ENCODE measurements around the gene HOXB9.
A peak's percentile ranks its signal among the peaks of the same experiment; 100 is the strongest.

Gene HOXB9

GRCh38 chr17:48626245-48627117 lies at the start of gene HOXB9:
Gene HOXB9 (minus strand): TSS chr17:48626358. CDS start chr17:48626269, 89 bp downstream.
- DNase-seq, result no peak

GRCh38 chr17:48672340-48672739 lies 46.2 kb upstream of the HOXB9 start:
- DNase-seq, result no peak

DNA sequence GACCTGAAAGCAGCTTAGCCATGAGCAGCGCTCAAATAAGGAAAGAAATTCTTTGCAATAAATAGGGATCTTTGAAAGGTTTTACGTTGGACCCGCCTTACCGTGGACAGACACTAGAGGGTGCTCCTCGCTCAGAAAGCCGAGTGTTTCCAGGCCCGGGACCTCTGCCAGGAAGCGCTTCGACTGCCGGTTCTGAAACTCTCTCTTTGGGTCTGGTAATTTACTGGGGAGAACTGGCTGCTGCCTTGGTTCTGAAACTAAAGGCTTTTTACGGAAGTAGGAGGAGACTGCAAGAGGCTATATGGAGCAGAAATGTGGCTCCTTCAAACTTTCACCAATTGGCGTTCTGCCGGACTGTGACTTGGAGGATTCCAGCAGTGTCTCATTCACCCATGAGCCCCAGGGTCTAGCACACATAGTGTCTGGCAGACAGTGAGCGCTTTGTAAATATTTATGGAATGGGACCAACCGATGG lies 45.6 kb upstream of the HOXB9 start:
- peak; percentile 51 for DNase-seq

GRCh38 chr17:48663134-48663924 lies 37.2 kb upstream of the HOXB9 start:
- no peak for DNase-seq

- DNase-seq, result no peak
These were observed 29.8 kb upstream of the HOXB9 start for GRCh38 chr17:48655913-48656312.

GRCh38 chr17:48649741-48650140 lies 23.6 kb upstream of the HOXB9 start:
- no peak for DNase-seq

GRCh38 chr17:48647963-48648245 lies 21.7 kb upstream of the HOXB9 start:
- DNase-seq, result no peak

- no peak for DNase-seq
These were observed 21.2 kb upstream of the HOXB9 start for GRCh38 chr17:48647103-48647962.

DNA sequence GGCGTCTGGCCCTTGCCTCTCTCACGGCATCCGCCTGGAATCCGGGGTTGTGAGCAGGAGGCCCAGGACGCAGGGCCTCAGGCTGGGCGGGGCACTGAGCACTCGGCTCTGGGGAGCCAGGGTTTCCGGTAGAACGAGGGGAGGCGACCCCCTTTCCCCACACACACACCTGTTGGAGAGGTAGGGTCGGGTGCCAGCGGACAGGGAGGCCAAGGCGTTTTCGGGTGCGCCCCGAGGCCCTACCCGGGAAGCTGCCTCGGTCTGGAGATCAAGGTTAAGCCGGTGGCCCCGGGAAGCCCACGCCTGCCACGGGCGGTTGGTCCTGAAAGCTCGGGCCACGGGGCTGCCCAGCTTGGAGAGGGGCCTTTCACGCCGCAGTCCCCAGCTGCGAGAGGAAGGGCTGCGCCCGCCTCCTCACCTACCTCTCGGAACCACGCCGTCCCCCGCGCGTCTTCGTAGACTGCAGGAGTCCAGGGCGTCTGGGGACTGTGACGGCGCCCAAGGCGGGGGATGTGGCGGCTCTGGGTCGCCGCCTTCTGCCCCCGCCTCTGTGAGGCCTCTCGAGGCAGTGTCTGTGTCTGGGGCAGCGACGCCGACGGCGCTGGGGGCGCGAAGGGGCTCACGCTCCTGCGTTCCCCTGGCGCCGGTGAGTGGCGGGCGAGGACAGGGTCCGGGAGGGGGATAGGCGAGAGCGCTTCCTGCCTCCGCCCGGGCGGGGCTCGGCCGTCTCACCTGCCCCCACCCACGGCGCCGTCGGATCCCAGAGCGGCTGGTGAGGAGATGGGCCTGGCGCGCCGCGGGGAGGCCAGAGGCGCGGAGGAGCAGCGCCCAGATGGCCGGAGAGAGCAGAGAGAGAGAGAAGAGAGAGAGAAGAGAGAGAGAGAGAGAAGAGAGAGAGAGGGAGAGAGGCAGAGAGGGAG lies 20.3 kb upstream of the HOXB9 start:
- DNase-seq, result no peak

DNA sequence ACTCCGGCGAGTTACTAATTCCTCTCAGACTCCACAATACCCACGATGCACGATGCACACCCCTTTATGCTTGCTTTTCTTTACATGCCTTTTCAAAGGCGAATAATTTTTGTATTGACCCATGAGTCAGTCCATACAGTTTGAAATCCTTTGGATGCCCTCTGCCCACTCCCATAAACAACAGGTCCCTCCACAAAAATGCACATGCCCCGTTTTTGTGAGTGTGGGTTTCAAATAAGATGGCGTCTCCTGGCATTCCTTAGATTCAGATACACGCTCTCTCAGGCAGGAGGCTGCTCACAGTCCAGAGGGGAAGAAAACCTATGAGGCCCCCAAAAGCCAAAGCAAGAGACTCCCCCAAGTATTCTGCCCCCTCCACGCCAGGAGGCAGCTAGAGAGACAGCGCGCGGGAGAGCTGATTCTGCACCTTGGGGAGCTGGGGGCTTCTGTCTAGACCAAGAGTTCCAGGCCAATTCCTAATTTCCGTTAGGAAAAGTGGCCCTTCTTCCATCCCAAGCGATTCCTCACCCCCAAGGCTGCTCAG lies 19.6 kb upstream of the HOXB9 start:
- no peak for DNase-seq

GRCh38 chr17:48644910-48645557 lies 18.9 kb upstream of the HOXB9 start:
- no peak for DNase-seq

- no peak for DNase-seq
These were observed 18.0 kb upstream of the HOXB9 start for GRCh38 chr17:48644159-48644558.

DNA sequence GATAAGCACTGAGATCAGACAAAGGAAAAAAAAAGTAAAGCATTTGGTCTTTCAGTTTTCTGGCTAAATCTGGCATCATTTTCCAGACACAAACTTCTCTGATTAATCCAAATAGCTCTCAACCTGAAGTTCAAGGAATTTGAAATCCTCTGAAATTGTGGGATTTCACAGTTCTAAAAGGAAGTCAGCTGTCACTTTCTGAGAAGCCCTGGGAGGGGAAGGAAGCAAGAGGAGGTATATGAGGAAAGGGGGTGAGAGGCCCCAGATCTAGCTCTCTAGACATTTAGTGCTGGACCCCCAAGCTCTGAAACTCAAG lies 17.5 kb upstream of the HOXB9 start:
- no peak for DNase-seq

DNA sequence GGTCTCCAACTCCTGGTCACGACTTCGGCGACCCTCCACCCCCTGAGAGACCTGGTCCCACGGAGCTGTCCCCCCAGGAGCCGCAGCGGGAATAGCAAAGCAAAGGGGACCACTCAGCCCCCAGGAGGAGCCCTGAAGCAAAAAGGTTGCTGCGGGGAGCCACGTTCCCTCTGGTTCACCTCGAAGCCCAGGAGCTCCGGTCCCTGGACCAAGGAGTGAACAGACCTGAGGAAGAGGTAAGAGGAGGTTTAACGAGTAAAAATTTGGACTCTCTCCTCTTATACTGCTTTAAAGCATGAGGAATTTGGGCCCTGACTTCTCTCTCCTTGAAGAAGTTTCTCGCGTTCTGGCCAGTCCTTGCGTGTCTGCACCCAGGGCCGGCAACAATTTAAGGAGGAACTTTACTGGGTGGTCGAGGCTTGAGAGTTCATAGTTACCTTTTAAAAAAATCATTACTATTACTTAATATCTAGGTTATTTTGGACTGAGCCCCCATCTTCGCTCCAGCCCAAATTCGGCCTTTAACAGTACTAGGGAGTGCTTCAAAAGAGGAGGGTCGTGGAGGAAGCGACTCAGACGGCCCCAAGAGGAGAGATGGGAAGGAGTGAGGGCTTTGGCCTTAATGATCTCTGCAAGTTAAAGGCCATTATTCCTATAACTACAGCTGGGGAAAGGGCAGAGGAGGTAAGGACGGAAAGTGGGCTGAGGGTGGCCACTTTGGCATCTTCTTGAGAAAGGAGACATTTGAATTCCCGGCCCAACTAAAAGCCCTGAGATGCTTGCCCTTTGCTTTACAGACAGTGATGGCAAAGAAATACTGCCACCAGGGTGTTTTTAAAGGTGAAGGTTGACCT lies 16.9 kb upstream of the HOXB9 start:
- DNase-seq, result no peak

DNA sequence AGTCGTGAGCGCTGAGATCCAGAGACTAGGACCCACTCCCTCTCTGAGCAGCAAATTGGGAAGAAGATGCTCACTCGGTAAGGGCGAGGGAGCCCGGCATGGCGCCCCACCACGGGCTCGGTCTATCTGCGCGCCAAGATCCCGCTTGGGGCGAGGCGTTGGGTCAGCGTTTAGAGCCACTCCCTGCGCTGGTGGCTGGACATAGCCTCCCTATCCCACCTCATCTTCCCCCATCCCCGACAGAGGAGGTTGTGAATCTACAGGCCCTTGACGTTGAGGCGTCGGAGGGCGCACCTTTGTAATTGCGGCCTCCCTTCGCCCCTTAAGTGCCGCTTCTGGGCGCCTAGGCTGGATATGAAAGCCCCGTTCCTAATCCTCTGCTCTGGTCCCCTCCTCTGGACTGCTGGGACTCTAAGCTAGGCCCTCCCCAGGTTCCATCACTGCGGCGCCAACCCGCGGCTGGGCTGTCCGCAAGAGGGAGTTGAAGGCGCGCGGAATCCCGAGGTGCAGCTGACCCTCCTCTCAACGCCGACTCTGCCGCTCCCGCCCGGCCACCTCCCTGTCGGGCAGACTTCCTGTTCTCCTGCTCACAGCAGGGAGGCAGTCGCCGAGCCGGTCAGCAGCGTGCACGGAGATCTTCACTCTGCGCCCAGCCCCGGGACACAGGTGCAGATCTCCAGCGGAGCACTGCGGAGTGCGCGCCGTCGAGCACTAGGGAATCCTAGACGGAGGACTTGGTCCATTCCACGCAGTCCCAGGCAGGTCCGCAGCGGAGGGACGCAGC lies 16.1 kb upstream of the HOXB9 start:
- DNase-seq, result no peak

- DNase-seq, result no peak
These were observed 15.4 kb upstream of the HOXB9 start for GRCh38 chr17:48641541-48642058.

- DNase-seq, result no peak
These were observed 14.7 kb upstream of the HOXB9 start for GRCh38 chr17:48640858-48641180.

DNA sequence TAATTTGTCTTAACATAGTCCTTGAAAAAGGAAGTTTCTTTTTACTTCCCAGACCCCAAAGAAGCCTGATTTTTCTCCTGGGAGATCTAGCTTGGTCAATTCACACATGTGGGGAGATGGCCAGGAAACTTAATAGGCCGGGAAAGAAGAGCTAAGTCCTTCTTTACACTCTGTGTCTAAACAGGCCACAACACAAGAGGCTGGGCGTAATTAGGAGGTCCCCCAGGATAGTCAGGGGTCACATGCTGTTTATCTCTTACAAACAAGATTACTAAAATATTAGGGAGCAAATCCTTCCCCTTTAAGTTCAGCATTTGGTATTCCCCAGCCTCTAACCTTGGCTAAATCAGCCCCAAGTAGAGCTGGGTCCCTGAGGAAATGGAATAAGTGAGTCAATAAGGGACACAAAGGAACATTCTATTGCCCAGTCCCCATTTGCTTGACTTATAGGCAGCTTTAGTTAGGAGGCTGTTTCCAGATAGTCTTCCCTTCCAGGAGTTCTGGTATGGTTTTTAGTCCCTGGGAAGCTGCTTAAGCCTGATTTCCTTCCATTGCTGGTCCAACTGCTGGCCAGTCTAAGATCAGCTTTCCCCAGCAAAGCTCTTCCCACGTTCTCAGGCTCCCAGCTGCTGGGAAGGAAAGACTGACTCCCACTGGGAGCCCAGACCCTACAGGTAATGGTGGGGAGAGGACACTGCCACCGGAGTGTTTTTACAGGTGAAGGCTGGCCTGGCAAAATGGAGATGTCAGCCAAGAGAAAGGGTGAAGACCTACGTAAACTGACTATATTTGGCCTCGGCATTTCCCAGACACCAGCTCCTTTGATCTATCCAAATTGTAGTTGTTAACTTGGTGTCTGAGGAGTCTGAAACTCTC lies 14.1 kb upstream of the HOXB9 start:
- no peak for DNase-seq

Measured in NCI-H1694 (cell line).